GM19025 (cell line): ENCODE data around the gene TSR3.

Experiments
- ATAC-seq: cut with Tn5 transposase; IDR thresholded peaks from one replicate; pipeline ENCODE4 v1.9.1; 2021; ENCODE audit warnings: mild to moderate bottlenecking, low read depth, moderate library complexity; ENCODE audit not compliant: unreplicated experiment

TSR3 gene

GRCh38 chr16:1351582-1352362 lies at the start of gene TSR3, which contains the start of gene GNPTG:
TSS of gene TSR3 (minus strand) at chr16:1351878. CDS start at chr16:1351804, 74 bp downstream.
TSS of gene GNPTG (plus strand) at chr16:1351931. CDS start at chr16:1351966, 35 bp downstream.
- peak; percentile 73 for ATAC-seq

GRCh38 chr16:1401061-1401757 lies 49.5 kb upstream of the TSR3 start:
- no peak for ATAC-seq

GRCh38 chr16:1398826-1399581 lies 47.3 kb upstream of the TSR3 start:
- ATAC-seq, result no peak

- ATAC-seq, result no peak
Observed at GRCh38 chr16:1398351-1398750, 46.7 kb upstream of the TSR3 start.

DNA sequence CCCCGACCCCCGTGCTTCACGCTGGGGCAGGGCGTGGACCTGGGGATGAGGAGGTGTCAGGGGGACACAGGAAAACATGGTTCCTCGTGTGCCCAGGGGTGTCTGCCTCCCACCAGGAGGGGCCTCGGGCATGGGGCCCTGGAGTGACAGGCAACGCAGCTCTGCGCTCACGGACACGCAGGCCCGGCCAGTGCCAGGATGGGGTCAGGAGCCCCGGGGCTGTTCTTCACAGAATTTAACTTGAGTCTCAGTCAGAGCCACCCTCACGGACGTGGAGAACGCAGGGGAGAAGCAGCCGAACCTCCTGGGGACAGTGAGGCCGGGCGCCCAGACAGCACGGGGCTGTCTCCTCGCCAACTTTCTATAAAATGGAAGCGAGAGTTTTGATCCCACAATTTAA lies 46.1 kb upstream of the TSR3 start:
- no peak for ATAC-seq

DNA sequence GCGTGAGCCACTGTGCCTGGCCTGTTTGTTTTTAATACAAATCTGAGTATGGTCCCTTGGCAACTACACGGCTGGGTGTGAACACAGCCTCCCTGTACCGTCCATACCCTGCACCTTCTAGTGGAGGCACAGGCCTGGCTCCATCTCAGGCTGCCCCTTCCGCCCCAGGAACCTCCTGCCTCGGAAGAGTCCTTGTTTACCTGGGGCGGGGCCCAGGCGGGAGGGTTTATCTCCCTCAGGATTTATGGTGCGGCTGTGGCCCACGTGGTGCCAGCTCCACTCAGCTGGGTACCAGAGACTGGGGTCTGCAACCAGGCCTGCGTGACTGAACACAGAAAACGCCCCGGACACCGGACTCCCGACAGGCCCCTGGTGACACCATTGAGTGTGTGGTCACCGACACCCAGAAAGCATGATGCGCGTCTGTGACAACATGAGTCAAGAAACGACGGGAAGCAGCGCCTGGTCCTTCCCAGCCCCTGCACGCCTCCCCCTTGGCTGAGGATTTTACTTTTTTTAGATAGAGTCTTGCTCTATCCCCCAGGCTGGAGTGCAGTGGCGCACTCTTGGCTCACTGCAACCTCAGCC lies 43.9 kb upstream of the TSR3 start:
- ATAC-seq, result no peak

DNA sequence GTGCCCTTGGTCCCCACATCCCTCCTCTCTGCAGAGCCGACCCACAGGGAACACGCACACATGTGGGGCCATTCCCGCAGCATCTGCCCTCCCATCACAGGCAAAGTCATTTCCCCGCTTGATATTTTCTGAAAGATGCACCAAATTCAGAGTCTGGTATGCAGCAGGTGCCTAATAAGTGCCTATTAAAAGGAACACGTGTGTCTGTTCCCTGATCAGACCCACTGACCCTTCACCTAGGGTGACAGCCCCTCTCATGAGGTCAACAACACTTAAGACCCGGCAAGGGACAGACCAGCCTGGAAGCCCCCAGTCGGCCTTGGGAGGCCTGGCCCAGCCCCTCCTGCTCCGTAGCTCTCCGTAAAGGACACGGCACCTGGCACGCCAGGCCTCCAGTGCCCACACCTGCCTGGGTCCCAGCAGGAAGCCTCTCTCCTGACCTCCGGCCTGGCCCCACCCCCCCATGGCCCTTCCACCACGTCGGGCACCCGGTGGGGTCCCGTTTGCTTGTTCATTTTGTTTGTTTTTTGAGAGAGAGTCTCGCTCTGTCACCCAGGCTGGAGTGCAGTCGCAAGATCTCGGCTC lies 42.8 kb upstream of the TSR3 start:
- no peak for ATAC-seq

DNA sequence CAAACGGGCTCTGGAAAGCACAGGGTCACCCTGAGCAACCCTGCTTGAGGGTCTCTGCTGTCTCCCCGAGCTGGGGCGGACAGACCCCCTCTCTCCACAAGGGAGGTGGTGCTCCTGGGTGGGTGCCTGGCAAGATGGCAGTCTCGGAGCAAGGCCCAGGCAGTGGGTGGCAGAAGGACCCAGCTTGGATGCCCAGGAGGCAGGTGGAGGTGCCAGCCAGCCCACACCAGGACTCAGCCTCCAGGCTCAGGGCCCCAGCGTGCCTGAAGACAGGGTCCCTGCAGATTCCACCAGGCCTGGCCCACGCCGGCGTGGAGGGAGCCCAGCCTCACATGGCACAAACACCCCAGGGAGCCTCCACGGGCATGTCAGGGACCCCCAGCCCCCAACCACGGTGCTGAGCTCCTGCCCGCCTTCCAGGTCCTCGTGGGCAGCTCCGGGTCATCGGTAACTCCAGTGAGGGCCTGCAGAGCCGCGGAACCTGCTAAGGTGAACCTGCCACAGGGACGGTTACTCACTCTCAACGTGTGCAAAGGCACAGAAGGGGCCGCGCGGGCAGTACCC lies 42.0 kb upstream of the TSR3 start:
- ATAC-seq, result no peak

DNA sequence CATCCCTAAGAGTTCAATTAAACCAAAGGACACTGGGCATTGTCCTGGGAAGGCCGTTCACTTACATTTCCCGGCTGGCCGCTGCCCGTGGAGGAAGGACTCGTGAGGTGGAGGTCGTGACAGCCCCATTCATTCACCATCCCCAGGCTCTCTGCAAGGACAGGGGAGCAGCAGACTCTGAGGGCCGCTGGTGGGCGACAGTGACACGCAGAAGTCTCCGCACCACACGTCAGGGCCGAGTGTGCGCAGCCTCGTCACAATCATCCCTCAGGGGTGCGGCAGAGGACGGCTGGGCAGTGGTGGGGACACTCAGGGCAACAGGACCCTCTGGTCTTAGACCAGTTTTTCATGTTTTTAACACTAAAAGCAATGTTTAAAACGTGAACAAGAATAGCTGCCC lies 41.1 kb upstream of the TSR3 start:
- ATAC-seq, result no peak

GRCh38 chr16:1390239-1390779 lies 38.6 kb upstream of the TSR3 start:
- ATAC-seq, result no peak

DNA sequence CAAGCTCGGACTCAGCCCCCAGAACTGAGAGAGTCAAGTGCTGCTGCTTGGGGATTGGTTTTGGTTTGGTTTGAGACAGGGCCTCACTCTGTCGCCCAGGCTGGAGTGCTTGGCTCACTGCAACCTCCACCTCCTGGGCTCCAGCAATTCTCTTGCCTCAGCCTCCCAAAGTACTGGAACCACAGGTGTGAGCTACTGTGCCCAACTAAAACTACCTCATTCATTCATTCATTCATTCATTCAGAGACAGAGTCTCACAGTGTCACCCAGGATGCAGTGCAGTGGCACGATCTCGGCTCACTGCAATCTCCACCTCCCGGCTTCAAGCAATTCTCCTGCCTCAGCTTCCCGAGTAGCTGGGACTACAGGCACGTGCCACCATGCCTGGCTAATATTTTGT lies 38.1 kb upstream of the TSR3 start:
- no peak for ATAC-seq

DNA sequence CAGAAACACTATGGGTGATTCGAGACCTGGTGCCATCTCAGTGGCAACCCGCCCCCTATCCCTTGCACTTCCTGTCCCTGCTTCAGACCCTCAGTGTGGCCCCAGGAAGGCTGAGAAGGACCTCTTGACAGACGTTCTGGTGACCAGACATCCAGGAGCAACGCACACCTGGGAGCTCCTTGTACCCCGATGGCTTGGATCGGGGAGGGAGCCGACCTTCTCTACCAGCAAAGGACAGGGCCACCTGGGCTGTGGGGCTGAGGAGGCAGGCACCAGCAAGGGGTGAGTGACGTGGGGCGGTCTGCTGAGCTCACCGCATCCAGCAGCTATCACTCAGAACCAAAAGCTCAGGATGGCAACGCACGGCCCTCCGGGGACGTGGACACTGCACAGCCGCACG lies 35.7 kb upstream of the TSR3 start:
- no peak for ATAC-seq

GRCh38 chr16:1385232-1385631 lies 33.6 kb upstream of the TSR3 start:
- ATAC-seq, result no peak

GRCh38 chr16:1383556-1383955 lies 31.9 kb upstream of the TSR3 start:
- no peak for ATAC-seq

DNA sequence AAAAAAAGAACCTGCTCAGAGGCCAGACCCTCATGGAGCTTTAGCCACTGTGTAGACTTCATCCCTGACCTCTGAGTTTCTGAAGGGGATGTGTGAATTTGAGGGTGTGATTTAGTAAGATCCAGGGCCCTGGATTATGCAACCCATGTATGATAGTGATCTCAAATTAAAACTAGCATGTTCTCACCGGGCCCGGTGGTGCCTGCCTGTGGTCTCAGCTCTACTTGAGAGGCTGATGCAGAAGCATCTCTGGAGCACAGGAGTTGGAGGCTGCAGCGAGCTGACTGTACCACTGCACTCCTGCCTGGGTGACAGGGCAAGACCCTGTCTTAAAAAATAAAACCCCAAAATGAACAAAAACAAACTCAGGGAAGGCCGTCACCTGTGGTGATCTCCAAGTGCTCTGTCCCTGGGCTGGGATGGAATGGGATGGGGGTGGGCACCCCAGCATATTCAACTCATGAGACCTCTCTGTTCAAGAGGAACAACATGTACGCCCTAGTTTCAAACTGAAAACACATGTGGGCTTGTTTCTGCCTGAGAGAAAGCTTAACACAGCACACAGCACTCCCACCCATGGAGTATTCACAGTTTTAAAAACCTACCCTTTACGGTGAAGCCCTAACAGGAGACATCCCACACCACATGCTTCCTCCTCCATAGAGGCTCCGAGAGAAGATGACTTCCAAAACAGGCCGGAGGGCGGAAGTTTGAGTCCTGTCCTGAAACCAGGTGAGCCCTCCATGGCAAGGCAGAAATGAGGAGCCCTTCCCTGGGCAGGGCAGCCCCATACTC lies 30.1 kb upstream of the TSR3 start:
- no peak for ATAC-seq

DNA sequence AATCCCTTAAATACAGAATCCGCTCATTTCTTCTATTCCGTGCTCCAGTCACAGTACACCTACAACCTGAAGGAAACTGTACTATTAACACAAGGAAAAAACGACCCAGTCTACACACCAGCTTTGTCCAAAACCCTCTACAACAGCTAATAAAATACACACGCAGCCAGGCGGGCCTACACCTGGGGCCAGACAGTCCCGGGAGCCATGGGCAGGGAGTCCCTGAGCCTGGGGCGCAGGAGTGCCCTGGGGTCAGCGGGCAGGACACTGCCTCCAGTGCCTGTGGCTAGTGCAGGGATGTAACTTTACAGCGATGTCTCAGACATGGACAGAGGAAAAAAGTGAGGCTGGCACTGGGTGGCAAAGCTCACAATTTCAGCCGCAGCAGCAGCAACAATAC lies 28.5 kb upstream of the TSR3 start:
- ATAC-seq, result no peak

DNA sequence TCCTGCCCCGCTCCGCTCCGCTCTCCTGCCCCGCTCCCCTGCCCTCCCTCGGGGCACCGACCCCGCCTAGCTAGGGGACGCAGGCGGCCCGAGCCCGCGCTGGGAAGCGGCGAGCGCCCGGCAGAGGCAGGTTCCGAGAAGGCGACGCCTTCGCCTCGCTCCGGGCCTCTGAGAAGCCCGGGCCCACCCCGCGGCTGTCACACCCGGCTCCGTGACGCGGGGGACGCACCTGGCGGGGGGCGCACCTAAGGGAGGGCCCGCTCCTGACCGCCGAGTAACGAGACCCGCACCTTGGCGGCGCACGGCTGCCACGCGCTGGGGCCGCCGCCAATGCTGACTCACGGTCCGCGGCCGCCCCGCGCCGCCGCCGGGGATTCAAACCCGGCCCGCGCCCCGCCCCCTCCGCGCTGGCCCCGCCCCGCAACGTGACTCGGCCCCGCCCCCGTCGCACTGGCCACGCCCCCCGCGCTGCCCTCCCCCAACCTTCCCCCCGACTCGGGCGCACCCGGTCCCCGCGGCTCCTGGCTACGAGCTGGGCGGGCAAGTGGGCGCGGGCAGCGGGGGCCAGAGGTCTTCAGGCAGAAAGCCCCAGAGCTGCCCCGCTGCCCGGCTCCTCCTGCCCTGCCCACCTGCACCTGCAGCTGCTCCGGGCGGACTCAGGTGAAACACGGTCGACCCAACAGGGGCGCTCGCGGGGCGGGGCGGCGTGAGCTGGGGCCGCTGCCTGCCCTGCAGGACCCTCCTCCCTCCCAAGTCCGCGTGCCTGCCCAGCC lies 27.8 kb upstream of the TSR3 start:
- ATAC-seq, result peak; percentile 40

- peak; percentile 47 for ATAC-seq
Observed at GRCh38 chr16:1378804-1379303, 27.2 kb upstream of the TSR3 start.
